HEK293 (cell line): ENCODE measurements around the gene HRH4.

ENCODE experiments used
- CTCF ChIA-PET: fragments of 350-600 bp; formaldehyde crosslinking; extraction: SDS; loops from one replicate; lab custom pipeline; 2021; ENCODE audit warnings: antibody characterized with exemption; lab: Yijun Ruan, JAX
- POLR2A ChIA-PET: fragments of 300-600 bp; formaldehyde crosslinking; extraction: SDS; loops from one replicate; lab custom pipeline; 2020; ENCODE audit warnings: antibody characterized with exemption, inconsistent platforms; lab: Yijun Ruan, JAX
- H3K27ac ChIP-seq: fragments of 200-500 bp; sonication (Bioruptor generic); 2 replicates; pipeline ENCODE4 v1.5.1; 2014; ENCODE audit warnings: low read depth, low read length, control low read depth, inconsistent platforms; ENCODE audit errors: extremely low read depth
- H3K36me3 ChIP-seq, 2 experiments: fragments of 200-500 bp in 1 of 2; sonication (Bioruptor generic) in 1 of 2; 1 replicate in 1 of 2; 2 replicates in 1 of 2; pipeline ENCODE4 v1.5.1; 2014 to 2017; ENCODE audit warnings: inconsistent platforms in 2 of 2, low read length in 2 of 2; ENCODE audit not compliant: control insufficient read depth in 2 of 2, insufficient read depth in 1 of 2
- H3K4me1 ChIP-seq: fragments of 200-500 bp; sonication (Bioruptor generic); 2 replicates; pipeline ENCODE4 v1.5.1; 2014; ENCODE audit warnings: mild to moderate bottlenecking, low read length, inconsistent platforms; ENCODE audit not compliant: control insufficient read depth, insufficient read depth
- H3K4me3 ChIP-seq: 2 replicates; pipeline ENCODE4 v1.5.1; 2011; ENCODE audit warnings: low read depth, mild to moderate bottlenecking, control low read depth, low read length, moderate library complexity
- H3K9me3 ChIP-seq: fragments of 200-500 bp; sonication (Bioruptor generic); 2 replicates; pipeline ENCODE4 v1.5.1; 2014; ENCODE audit warnings: low read depth, low read length, inconsistent platforms; ENCODE audit not compliant: control insufficient read depth, insufficient read depth
- GFI1B ChIP-seq: fragments of 450-650 bp; formaldehyde crosslinking; IDR thresholded peaks from 2 replicates; pipeline ENCODE4 v1.5.1; 2016; ENCODE audit warnings: missing biosample characterization, missing genetic modification characterization
- HOXA7 ChIP-seq: sonication (generic); formaldehyde crosslinking; IDR thresholded peaks from 2 replicates; pipeline ENCODE4 v1.8.1; 2022; ENCODE audit warnings: missing genetic modification reagents, borderline replicate concordance
- IKZF3 ChIP-seq: fragments of 450-650 bp; IDR thresholded peaks from 2 replicates; pipeline ENCODE4 v1.5.0; 2018; ENCODE audit warnings: missing biosample characterization, mild to moderate bottlenecking, missing genetic modification characterization, moderate library complexity
- SCRT1 ChIP-seq: fragments of 450-650 bp; formaldehyde crosslinking; IDR thresholded peaks from 2 replicates; pipeline ENCODE4 v1.5.1; 2016; ENCODE audit warnings: missing biosample characterization, missing genetic modification characterization, borderline replicate concordance
- ZFP69B ChIP-seq: fragments of 450-650 bp; formaldehyde crosslinking; IDR thresholded peaks from 2 replicates; pipeline ENCODE4 v1.5.1; 2016; ENCODE audit warnings: missing biosample characterization, missing genetic modification characterization
- ZNF10 ChIP-seq: fragments of 450-650 bp; formaldehyde crosslinking; IDR thresholded peaks from 2 replicates; pipeline ENCODE4 v1.5.1; 2017; ENCODE audit warnings: missing biosample characterization, missing genetic modification characterization
- ZNF121 ChIP-seq: fragments of 450-650 bp; formaldehyde crosslinking; IDR thresholded peaks from 2 replicates; pipeline ENCODE4 v1.5.1; 2016; ENCODE audit warnings: missing biosample characterization, missing genetic modification characterization
- ZNF211 ChIP-seq: fragments of 450-650 bp; formaldehyde crosslinking; IDR thresholded peaks from 2 replicates; pipeline ENCODE4 v1.5.1; 2016; ENCODE audit warnings: low read depth, missing biosample characterization, missing genetic modification characterization
- ZNF214 ChIP-seq: fragments of 450-650 bp; formaldehyde crosslinking; IDR thresholded peaks from 2 replicates; pipeline ENCODE4 v1.5.1; 2017; ENCODE audit warnings: missing biosample characterization, mild to moderate bottlenecking, missing genetic modification characterization, borderline replicate concordance
- ZNF335 ChIP-seq: fragments of 450-650 bp; formaldehyde crosslinking; conservative IDR thresholded peaks from 2 replicates; pipeline ENCODE4 v1.5.1; 2016; ENCODE audit warnings: missing biosample characterization, missing genetic modification characterization
- ZNF354C ChIP-seq: fragments of 450-650 bp; formaldehyde crosslinking; IDR thresholded peaks from 2 replicates; pipeline ENCODE4 v1.5.1; 2016; ENCODE audit warnings: missing biosample characterization, missing genetic modification characterization, low read depth, borderline replicate concordance
- ZNF394 ChIP-seq: fragments of 450-650 bp; formaldehyde crosslinking; IDR thresholded peaks from 2 replicates; pipeline ENCODE4 v1.5.1; 2016; ENCODE audit warnings: missing biosample characterization, missing genetic modification characterization, mild to moderate bottlenecking, moderate library complexity, borderline replicate concordance
- ZNF600 ChIP-seq: fragments of 450-650 bp; formaldehyde crosslinking; IDR thresholded peaks from 2 replicates; pipeline ENCODE4 v1.5.1; 2016; ENCODE audit warnings: missing biosample characterization, missing genetic modification characterization
- ZNF624 ChIP-seq: fragments of 450-650 bp; formaldehyde crosslinking; IDR thresholded peaks from 2 replicates; pipeline ENCODE4 v1.5.1; 2017; ENCODE audit warnings: missing biosample characterization, missing genetic modification characterization
- ZNF664 ChIP-seq: fragments of 450-650 bp; formaldehyde crosslinking; IDR thresholded peaks from 2 replicates; pipeline ENCODE4 v1.5.1; 2016; ENCODE audit warnings: missing biosample characterization, missing genetic modification characterization
- ZNF837 ChIP-seq: fragments of 450-650 bp; formaldehyde crosslinking; IDR thresholded peaks from 2 replicates; pipeline ENCODE4 v1.5.1; 2016; ENCODE audit warnings: missing biosample characterization, missing genetic modification characterization
- ZSCAN23 ChIP-seq: fragments of 450-650 bp; formaldehyde crosslinking; IDR thresholded peaks from 2 replicates; pipeline ENCODE4 v1.5.1; 2016; ENCODE audit warnings: missing biosample characterization, missing genetic modification characterization
- TF ChIP-seq, protein P1 (sequence below): fragments of 450-650 bp; formaldehyde crosslinking; IDR thresholded peaks from 2 replicates; pipeline ENCODE4 v1.5.0; 2017; ENCODE audit warnings: missing biosample characterization, missing genetic modification characterization, borderline replicate concordance
- TF ChIP-seq, protein P2 (sequence below): fragments of 450-650 bp; formaldehyde crosslinking; IDR thresholded peaks from 2 replicates; pipeline ENCODE4 v1.5.1; 2016; ENCODE audit warnings: missing biosample characterization, missing genetic modification characterization
- TF ChIP-seq, protein P3 (sequence below): fragments of 450-650 bp; formaldehyde crosslinking; IDR thresholded peaks from 2 replicates; pipeline ENCODE4 v1.5.1; 2016; ENCODE audit warnings: missing biosample characterization, missing genetic modification characterization
- TF ChIP-seq, protein P4 (sequence below): fragments of 450-650 bp; formaldehyde crosslinking; IDR thresholded peaks from 2 replicates; pipeline ENCODE4 v1.5.1; 2016; ENCODE audit warnings: missing biosample characterization, missing genetic modification characterization

Gene HRH4

DNA sequence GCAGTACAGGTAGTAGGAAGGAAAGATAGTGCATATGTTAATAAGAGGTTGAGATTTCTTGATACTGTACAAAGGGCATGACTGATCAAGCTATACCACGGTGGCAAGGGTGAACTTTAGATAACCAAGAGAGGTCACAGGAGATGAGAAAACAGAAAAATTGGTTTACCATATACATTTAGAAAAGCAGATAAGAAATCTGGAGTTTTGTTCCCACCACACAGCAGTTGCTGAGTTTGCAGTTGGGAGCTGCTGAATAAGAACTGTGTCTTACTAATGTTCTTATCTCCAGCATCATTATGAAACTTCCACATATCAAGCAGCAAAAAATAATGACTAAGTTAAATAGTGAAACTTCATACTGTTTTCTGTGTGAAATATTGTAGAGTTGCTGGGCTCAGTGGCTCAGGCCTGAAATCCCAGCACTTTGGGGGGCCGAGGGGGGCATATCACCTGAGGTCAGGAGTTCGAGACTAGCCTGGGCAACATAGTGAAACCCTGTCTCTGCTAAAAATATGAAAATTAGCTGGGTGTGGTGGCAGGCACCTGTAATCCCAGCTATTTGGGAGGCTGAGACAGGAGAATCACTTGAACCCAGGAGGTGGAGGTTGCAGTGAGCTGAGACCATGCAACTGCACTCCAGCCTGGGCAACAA lies 46.0 kb upstream of the HRH4 start:
- Histone ChIP-seq H3K4me1 (no peaks in the 10 kb centered on the region), H3K27ac (no peak overlapping the region), H3K36me3 (no peaks in the 10 kb centered on the region), H3K9me3 (no peaks in the 10 kb centered on the region), H3K4me3 (no peak overlapping the region)
- TF ChIP-seq ZNF211 (tag by site-specific recombination) (no peak), ZNF354C (tag by site-specific recombination) (no peak), ZNF600 (tag by site-specific recombination) (no peak), ZNF664 (tag by site-specific recombination) (no peak), ZNF394 (tag by site-specific recombination) (no peak), GFI1B (no peak), ZNF121 (tag by site-specific recombination) (no peak), ZNF837 (tag by site-specific recombination) (no peak)
- POLR2A ChIA-PET = interaction anchor here (0.9 to 1.0 kb wide), 3 partner anchors 12 to 17 kb away, joined by 4 read pairs; partner anchors contain the start of genes IMPACT and OSBPL1A
- CTCF ChIA-PET = interaction anchor here (0.9 to 4.4 kb wide), 5 partner anchors 11 to 74 kb away, joined by 4 to 31 read pairs (median 6); partner anchors contain the start of gene OSBPL1A

GRCh38 chr18:24417480-24417879 lies 43.0 kb upstream of the HRH4 start:
- no peak overlapping the region for H3K27ac ChIP-seq
- TF ChIP-seq ZNF335 (no peak), ZNF10 (tag by site-specific recombination) (no peak), ZNF214 (tag by site-specific recombination) (no peak)
- TF ChIP-seq, protein P1, sequence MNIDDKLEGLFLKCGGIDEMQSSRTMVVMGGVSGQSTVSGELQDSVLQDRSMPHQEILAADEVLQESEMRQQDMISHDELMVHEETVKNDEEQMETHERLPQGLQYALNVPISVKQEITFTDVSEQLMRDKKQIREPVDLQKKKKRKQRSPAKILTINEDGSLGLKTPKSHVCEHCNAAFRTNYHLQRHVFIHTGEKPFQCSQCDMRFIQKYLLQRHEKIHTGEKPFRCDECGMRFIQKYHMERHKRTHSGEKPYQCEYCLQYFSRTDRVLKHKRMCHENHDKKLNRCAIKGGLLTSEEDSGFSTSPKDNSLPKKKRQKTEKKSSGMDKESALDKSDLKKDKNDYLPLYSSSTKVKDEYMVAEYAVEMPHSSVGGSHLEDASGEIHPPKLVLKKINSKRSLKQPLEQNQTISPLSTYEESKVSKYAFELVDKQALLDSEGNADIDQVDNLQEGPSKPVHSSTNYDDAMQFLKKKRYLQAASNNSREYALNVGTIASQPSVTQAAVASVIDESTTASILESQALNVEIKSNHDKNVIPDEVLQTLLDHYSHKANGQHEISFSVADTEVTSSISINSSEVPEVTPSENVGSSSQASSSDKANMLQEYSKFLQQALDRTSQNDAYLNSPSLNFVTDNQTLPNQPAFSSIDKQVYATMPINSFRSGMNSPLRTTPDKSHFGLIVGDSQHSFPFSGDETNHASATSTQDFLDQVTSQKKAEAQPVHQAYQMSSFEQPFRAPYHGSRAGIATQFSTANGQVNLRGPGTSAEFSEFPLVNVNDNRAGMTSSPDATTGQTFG (tag by site-specific recombination) = no peak
- TF ChIP-seq, protein P2, sequence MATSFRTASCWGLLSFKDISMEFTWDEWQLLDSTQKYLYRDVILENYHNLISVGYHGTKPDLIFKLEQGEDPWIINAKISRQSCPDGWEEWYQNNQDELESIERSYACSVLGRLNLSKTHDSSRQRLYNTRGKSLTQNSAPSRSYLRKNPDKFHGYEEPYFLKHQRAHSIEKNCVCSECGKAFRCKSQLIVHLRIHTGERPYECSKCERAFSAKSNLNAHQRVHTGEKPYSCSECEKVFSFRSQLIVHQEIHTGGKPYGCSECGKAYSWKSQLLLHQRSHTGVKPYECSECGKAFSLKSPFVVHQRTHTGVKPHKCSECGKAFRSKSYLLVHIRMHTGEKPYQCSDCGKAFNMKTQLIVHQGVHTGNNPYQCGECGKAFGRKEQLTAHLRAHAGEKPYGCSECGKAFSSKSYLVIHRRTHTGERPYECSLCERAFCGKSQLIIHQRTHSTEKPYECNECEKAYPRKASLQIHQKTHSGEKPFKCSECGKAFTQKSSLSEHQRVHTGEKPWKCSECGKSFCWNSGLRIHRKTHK = no peak
- TF ChIP-seq, protein P3, sequence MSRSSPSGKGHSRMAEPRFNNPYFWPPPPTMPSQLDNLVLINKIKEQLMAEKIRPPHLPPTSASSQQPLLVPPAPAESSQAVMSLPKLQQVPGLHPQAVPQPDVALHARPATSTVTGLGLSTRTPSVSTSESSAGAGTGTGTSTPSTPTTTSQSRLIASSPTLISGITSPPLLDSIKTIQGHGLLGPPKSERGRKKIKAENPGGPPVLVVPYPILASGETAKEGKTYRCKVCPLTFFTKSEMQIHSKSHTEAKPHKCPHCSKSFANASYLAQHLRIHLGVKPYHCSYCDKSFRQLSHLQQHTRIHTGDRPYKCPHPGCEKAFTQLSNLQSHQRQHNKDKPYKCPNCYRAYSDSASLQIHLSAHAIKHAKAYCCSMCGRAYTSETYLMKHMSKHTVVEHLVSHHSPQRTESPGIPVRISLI (tag by site-specific recombination) = no peak
- CTCF ChIA-PET = interaction anchor here (0.6 kb wide), 1 partner anchor 14 kb away, joined by 3 read pairs; no protein-coding TSS in a partner anchor
- H3K9me3 ChIP-seq = no peaks in the 10 kb centered on the region
- POLR2A ChIA-PET = interaction anchor here (1.4 kb wide), 1 partner anchor 9 kb away, joined by 11 read pairs; the partner anchor contains the start of gene IMPACT
- H3K4me3 ChIP-seq = no peak overlapping the region
- H3K4me1 ChIP-seq = no peaks in the 10 kb centered on the region
- no peaks in the 10 kb centered on the region for H3K36me3 ChIP-seq

- H3K4me3 ChIP-seq = no peak overlapping the region
- CTCF ChIA-PET = interaction anchor here (0.6 kb wide), 1 partner anchor 387 kb away, joined by 3 read pairs; no protein-coding TSS in a partner anchor
- POLR2A ChIA-PET = interaction anchor here (1.7 kb wide), 1 partner anchor 23 kb away, joined by 3 read pairs; the partner anchor contains the start of gene OSBPL1A
- no peaks in the 10 kb centered on the region for H3K4me1 ChIP-seq
- H3K36me3 ChIP-seq = no peaks in the 10 kb centered on the region
- no peak overlapping the region for H3K27ac ChIP-seq
- no peaks in the 10 kb centered on the region for H3K9me3 ChIP-seq
- TF ChIP-seq ZNF624 (tag by site-specific recombination) (no peak), IKZF3 (no peak), ZSCAN23 (tag by site-specific recombination) (no peak), SCRT1 (tag by site-specific recombination) (no peak), ZFP69B (tag by site-specific recombination) (no peak), HOXA7 (CRISPR knock-in tag) (no peak)
- TF ChIP-seq, protein P4, sequence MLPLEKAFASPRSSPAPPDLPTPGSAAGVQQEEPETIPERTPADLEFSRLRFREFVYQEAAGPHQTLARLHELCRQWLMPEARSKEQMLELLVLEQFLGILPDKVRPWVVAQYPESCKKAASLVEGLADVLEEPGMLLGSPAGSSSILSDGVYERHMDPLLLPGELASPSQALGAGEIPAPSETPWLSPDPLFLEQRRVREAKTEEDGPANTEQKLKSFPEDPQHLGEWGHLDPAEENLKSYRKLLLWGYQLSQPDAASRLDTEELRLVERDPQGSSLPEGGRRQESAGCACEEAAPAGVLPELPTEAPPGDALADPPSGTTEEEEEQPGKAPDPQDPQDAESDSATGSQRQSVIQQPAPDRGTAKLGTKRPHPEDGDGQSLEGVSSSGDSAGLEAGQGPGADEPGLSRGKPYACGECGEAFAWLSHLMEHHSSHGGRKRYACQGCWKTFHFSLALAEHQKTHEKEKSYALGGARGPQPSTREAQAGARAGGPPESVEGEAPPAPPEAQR = no peak
Observed at GRCh38 chr18:24420551-24420950, 39.9 kb upstream of the HRH4 start.
